BE2C (cell line): ENCODE results near the gene TPRKB. TPM values are rescaled to one million over a fixed set of nuclear protein-coding genes. Genes with fewer than 3 reads are reported as not detected.
"Not testable (repeated sequence)": the region's sequence is repeated elsewhere in the genome, so short reads cannot be mapped to it uniquely, and the experiment has no call there.

Experiments
- DNase-seq: peaks from one replicate; pipeline ENCODE4 v3.0.0-alpha.2; 2020
- H3K27me3 ChIP-seq: fragments of 250-450 bp; sonication (Bioruptor Pico); 2 replicates; pipeline ENCODE4 v1.5.1; 2020; ENCODE audit warnings: mild to moderate bottlenecking
- H3K36me3 ChIP-seq: fragments of 250-450 bp; sonication (Bioruptor Pico); 2 replicates; pipeline ENCODE4 v1.5.1; 2020; ENCODE audit warnings: mild to moderate bottlenecking
- H3K4me1 ChIP-seq: fragments of 250-450 bp; sonication (Bioruptor Pico); 2 replicates; pipeline ENCODE4 v1.5.1; 2020
- H3K4me3 ChIP-seq: 2 replicates; pipeline ENCODE4 v1.5.1; 2011; ENCODE audit warnings: low read depth, low read length
- H3K9me3 ChIP-seq: fragments of 250-450 bp; sonication (Bioruptor Pico); 2 replicates; pipeline ENCODE4 v1.5.1; 2020
- polyA plus RNA-seq: library from polyadenylated mRNA; unstranded; fragments of >200 nt; gene quantifications from one replicate; pipeline ENCODE4 v1.2.1, GENCODE V29; 2012; ENCODE audit warnings: low read depth, missing spikeins; ENCODE audit not compliant: insufficient read length, insufficient read depth
- TF ChIP-seq, protein P1 (sequence below): IDR thresholded peaks from 2 replicates; pipeline ENCODE4 v1.5.1; 2012; ENCODE audit warnings: mild to moderate bottlenecking, low read depth, low read length

TPRKB gene
- 22.4 TPM for polyA plus RNA-seq

DNA sequence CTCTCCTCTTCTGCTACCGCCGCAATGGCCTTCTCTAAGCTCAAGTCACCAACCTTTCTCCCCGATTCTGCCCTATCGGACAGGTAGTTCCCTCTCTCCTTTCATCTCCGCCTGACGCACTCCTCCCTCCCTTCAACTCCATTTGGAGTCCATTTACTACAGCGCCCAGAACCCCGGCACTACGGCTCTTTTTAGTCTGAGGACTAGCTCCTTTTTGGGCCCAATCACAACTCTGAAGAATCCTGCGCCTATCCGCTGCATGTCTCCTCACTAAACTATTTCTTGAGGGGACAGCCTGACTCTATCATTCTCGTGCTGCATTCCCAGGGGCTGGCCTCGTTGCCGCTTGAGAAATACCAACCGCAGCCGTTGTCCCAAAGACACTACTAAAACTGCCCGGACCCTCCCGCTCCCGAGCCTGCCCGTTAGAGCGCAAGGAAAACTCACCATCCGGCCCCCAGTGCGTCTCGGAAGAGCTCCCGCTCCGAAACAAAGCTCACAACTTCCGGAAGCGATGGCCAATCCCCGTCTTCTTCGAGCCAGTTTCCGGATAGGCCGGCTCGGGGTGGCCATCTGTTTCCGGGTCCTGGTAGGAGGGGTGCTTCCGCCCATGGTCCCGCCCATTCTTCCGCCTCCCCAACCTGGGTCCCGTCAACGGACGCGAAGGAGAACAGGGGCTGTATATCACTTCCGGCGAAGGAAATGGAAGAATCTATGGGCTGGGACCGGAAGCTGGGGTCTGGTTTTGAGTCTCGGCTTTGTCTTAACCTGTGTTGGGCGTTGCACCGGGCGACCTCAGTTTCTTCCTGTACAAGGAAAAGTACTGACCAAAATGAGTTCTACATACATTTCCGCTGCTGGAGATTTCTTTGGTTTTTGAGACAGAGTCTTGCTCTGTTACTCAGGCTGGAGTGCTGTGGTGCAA, at the start of gene TPRKB:
Gene TPRKB, minus strand, starts transcription at position 491 of the 925 bp plus-strand sequence. CDS start 2,776 bp downstream, outside the sequence.
- peak; percentile 90 for DNase-seq
- Histone ChIP-seq H3K27me3 (no peaks in the 10 kb centered on the region), H3K4me3 (peak within 1 kb of the TSS; percentile 78), H3K9me3 (no peaks in the 10 kb centered on the region), H3K36me3 (no peaks in the 10 kb centered on the region), H3K4me1 (no peaks in the 10 kb centered on the region)
- TF ChIP-seq, protein P1, sequence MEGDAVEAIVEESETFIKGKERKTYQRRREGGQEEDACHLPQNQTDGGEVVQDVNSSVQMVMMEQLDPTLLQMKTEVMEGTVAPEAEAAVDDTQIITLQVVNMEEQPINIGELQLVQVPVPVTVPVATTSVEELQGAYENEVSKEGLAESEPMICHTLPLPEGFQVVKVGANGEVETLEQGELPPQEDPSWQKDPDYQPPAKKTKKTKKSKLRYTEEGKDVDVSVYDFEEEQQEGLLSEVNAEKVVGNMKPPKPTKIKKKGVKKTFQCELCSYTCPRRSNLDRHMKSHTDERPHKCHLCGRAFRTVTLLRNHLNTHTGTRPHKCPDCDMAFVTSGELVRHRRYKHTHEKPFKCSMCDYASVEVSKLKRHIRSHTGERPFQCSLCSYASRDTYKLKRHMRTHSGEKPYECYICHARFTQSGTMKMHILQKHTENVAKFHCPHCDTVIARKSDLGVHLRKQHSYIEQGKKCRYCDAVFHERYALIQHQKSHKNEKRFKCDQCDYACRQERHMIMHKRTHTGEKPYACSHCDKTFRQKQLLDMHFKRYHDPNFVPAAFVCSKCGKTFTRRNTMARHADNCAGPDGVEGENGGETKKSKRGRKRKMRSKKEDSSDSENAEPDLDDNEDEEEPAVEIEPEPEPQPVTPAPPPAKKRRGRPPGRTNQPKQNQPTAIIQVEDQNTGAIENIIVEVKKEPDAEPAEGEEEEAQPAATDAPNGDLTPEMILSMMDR = no peak

DNA sequence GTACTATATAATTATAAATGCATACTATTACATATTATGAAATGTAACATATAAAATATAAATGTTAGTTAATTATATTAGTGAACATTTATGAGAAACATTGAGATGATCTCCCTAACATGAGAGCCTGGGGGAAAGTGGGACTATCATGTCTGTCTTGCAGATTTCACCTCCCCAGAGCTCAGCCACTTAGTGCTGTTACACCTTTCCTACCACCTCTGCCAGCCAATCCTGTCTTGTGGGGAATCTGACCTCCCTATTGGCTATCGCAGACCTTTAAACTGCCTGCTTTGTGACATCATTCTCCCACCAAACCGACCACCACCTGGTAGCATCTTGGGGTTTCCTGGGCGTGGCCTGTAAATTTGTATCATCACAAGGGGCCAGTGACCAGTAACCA, 46.7 kb upstream of the TPRKB start, which contains the start of gene C2orf78:
Gene C2orf78, plus strand, starts transcription at position 301 of the 400 bp plus-strand sequence. CDS start 127 bp downstream, outside the sequence.
- not testable (repeated sequence) for DNase-seq, H3K4me3 ChIP-seq, H3K27me3 ChIP-seq, H3K4me1 ChIP-seq, H3K36me3 ChIP-seq, H3K9me3 ChIP-seq

DNA sequence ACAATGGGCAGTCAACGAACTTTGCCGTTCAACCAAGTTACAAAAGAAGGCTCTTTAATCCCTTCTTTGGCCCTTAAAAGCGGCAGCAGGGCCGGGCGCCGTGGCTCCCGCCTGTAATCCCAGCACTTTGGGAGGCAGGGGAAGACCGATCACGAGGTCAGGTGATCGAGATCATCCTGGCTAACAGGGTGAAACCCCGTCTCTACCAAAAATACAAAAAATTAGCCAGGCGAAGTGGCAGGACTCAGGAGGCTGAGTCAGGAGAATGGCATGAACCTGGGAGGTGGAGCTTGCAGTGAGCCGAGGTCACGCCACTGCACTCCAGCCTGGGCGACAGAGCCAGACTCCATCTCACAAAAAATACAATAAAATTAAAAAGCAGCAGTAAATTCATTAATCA, 46.3 kb upstream of the TPRKB start:
- not testable (repeated sequence) for H3K4me1 ChIP-seq, DNase-seq, H3K9me3 ChIP-seq, H3K27me3 ChIP-seq, H3K4me3 ChIP-seq, H3K36me3 ChIP-seq

DNA sequence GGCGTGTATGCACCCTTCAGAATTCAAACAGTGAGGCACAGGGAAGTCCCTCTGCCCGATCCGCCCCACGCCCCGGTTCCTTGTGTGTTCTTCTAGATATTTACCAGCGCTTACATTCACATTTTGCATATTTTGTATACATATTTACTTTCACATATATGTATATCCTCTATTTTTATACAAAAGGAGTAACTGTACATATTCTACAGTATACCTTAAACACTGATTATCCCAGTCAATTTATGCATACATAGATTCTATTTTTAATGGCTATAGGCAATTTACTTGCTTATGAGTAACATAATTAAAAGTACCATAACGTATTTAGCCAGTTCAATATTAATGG, 43.1 kb upstream of the TPRKB start:
- peak overlapping the region; percentile 87; the same call in 1 of the 2 replicates for H3K4me3 ChIP-seq
- no peaks in the 10 kb centered on the region for H3K9me3 ChIP-seq
- H3K27me3 ChIP-seq = no peaks in the 10 kb centered on the region
- no peaks in the 10 kb centered on the region for H3K4me1 ChIP-seq
- no peaks in the 10 kb centered on the region for H3K36me3 ChIP-seq
- DNase-seq = no peak
- TF ChIP-seq, protein P1 = no peak

DNA sequence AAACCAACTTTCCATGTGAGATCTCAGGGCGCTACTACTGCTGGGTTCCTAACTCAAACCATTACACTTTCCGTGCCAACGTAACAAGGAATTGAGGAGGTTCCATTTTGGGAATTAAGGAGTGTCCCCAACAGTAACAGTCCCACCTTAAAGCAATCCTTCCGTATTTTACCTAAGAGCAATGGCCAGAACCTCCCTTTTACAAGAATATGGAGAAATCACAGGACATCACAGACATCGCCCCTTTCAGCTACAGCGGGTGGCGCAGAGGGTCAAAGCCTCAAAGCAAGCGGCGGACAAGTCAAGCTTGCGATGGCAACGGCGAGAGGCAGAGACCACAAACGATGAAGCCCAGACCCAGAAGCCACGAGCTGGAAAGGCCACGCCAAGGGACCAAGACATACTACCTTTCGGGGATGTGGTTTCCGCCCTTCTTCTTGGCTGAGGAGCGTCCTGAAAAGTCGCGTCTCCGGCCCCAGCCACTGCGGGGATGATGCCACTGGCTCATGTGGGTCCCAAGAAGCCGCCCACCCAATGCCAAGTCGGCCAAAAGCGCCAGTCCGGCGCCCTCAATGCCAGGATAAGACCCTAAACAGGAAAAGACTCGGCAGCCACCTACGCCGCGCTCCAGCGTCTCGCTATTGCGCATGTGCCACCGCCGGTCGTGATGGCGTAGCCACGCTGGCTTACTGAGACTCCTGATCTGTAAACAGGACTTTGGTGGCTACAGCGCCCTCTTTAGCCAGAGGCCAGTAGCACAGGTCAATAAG, 42.5 kb upstream of the TPRKB start, which contains the start of gene DUSP11:
Gene DUSP11, minus strand, starts transcription at position 637 of the 770 bp plus-strand sequence. Its CDS starts 129 bp downstream, at position 508.
- H3K36me3 ChIP-seq = peaks cover under 1% of the 10 kb centered on the region; the same call in 1 of the 2 replicates
- peak within 1 kb of the TSS; percentile 87 for H3K4me3 ChIP-seq
- DNase-seq = peak; percentile 87
- H3K4me1 ChIP-seq = no peaks in the 10 kb centered on the region
- H3K27me3 ChIP-seq = no peaks in the 10 kb centered on the region
- no peaks in the 10 kb centered on the region for H3K9me3 ChIP-seq
- TF ChIP-seq, protein P1 = peak; percentile 76

DNA sequence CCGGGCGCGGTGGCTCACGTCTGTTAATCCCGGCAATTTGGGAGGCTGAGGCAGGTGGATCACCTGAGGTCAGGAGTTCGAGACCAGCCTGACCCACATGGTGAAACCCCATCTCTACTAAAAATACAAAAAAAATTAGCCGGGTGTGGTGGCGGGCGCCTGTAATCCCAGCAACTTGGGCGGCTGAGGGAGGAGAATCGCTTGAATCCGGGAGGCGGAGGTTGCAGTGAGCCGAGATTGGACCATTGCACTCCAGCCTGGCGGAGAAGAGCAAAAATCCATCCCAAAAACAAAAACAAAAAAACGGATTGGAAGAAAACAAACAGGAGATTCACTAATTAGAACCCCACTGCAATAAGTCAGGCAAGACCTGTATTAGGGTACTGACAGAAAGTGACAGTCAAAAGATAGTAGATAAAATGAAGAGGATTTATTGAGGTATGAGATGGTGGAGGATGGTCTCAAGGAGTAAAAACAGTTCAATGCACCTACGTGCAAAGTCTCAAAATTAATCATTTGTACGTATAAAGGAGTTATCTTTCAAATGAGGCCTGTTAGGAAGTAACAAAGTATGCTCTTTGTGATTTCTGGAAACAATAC, 41.8 kb upstream of the TPRKB start:
- DNase-seq, H3K4me1 ChIP-seq, H3K36me3 ChIP-seq: not testable (repeated sequence)

DNA sequence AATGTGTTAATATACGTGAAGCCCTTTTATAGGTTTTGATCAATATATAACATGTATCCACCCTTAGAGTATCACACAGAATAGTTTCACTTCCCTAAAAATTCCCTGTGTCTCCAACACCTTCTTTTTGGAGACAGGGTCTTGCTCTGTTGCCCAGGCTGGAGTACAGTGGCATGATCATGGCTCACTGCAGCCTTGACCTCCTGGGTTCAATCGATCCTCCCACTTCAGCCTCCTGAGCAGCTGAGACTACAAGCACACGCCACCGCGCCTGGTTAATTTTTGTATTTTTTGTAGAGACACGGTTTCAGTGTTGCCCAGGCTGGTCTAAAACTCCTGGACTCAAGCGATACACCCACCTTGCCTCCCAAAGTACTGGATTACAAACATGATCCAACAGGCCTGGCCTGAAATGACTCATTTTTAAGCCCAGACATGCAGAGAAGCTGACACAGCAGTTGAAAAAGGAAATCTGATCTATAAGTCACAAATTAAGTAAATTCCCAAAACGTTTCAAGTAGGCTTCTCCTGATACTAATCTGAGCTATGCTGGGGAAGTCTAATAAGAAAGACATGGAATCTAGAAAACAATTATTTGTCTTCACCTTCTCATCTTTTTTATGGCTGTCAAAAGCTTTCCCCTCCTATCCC, 39.8 kb upstream of the TPRKB start:
- Histone ChIP-seq H3K27me3 (no peaks in the 10 kb centered on the region), H3K36me3 (peaks cover 5% of the 10 kb centered on the region; the same call in 1 of the 2 replicates), H3K4me3 (no peak overlapping the region), H3K4me1 (no peaks in the 10 kb centered on the region), H3K9me3 (no peaks in the 10 kb centered on the region)
- no peak for DNase-seq
- TF ChIP-seq, protein P1 = no peak

More for the DNA sequence above, 41.8 kb upstream of the TPRKB start:
- not testable (repeated sequence) for H3K9me3 ChIP-seq, H3K27me3 ChIP-seq
- peak overlapping the region; percentile 87 for H3K4me3 ChIP-seq
